ENCODE measurements around the gene LIPT2.

The LIPT2 gene

GRCh38 chr11:74492974-74493790, at the start of gene LIPT2:
LIPT2 (minus strand) TSS chr11:74493724; CDS start chr11:74493703, 21 bp downstream.
- TF ChIP-seq CTCF (IDR thresholded peaks at IDR 0.05) = no peak

GRCh38 chr11:74541466-74541865, 47.9 kb upstream of the LIPT2 start:
- no peak for TF ChIP-seq CTCF (IDR thresholded peaks at IDR 0.05)

GRCh38 chr11:74540270-74540669, 46.7 kb upstream of the LIPT2 start:
- TF ChIP-seq CTCF (IDR thresholded peaks at IDR 0.05) = no peak

- TF ChIP-seq CTCF (IDR thresholded peaks at IDR 0.05) = no peak
These were observed 45.2 kb upstream of the LIPT2 start for GRCh38 chr11:74538680-74539079.

GRCh38 chr11:74535371-74536160, 42.0 kb upstream of the LIPT2 start:
- TF ChIP-seq CTCF (IDR thresholded peaks at IDR 0.05) = no peak

GRCh38 chr11:74534216-74534945, 40.9 kb upstream of the LIPT2 start:
- TF ChIP-seq CTCF (IDR thresholded peaks at IDR 0.05) = no peak

- TF ChIP-seq CTCF (IDR thresholded peaks at IDR 0.05) = no peak
These were observed 39.9 kb upstream of the LIPT2 start for GRCh38 chr11:74533421-74533820.
